Measurements from ENCODE around the gene VAV2.

Gene VAV2

GRCh38 chr9:133935328-133936005, 56.7 kb downstream of the VAV2 start:
- H3K4me3 ChIP-seq (ENCODE audit: low read depth, low read length) = no peak overlapping the region
- no peaks in the 10 kb centered on the region for H3K9me3 ChIP-seq (ENCODE audit: control insufficient read depth, insufficient read depth, low read length)
- peaks cover 13% of the 10 kb centered on the region for H3K36me3 ChIP-seq (ENCODE audit: control insufficient read depth, insufficient read depth, low read length)
- H3K27ac ChIP-seq (ENCODE audit: low read depth, low read length) = no peak overlapping the region
- no peak overlapping the region for H3K9ac ChIP-seq (ENCODE audit: low read depth, low read length)
- H3K4me1 ChIP-seq (ENCODE audit: control insufficient read depth, insufficient read depth, low read length) = no peaks in the 10 kb centered on the region
- H3K27me3 ChIP-seq (ENCODE audit: control insufficient read depth, insufficient read depth, low read length) = no peaks in the 10 kb centered on the region

GRCh38 chr9:133934482-133935232, 57.5 kb downstream of the VAV2 start:
- no peaks in the 10 kb centered on the region for H3K9me3 ChIP-seq (ENCODE audit: control insufficient read depth, insufficient read depth, low read length)
- H3K4me3 ChIP-seq (ENCODE audit: low read depth, low read length) = no peak overlapping the region
- no peak overlapping the region for H3K9ac ChIP-seq (ENCODE audit: low read depth, low read length)
- H3K4me1 ChIP-seq (ENCODE audit: control insufficient read depth, insufficient read depth, low read length) = no peaks in the 10 kb centered on the region
- H3K27me3 ChIP-seq (ENCODE audit: control insufficient read depth, insufficient read depth, low read length) = no peaks in the 10 kb centered on the region
- no peak overlapping the region for H3K27ac ChIP-seq (ENCODE audit: low read depth, low read length)
- peaks cover 13% of the 10 kb centered on the region for H3K36me3 ChIP-seq (ENCODE audit: control insufficient read depth, insufficient read depth, low read length)

- H3K4me3 ChIP-seq (ENCODE audit: low read depth, low read length) = no peak overlapping the region
- H3K4me1 ChIP-seq (ENCODE audit: control insufficient read depth, insufficient read depth, low read length) = no peaks in the 10 kb centered on the region
- peaks cover 13% of the 10 kb centered on the region for H3K36me3 ChIP-seq (ENCODE audit: control insufficient read depth, insufficient read depth, low read length)
- no peak overlapping the region for H3K9ac ChIP-seq (ENCODE audit: low read depth, low read length)
- H3K27ac ChIP-seq (ENCODE audit: low read depth, low read length) = no peak overlapping the region
- no peaks in the 10 kb centered on the region for H3K9me3 ChIP-seq (ENCODE audit: control insufficient read depth, insufficient read depth, low read length)
- no peaks in the 10 kb centered on the region for H3K27me3 ChIP-seq (ENCODE audit: control insufficient read depth, insufficient read depth, low read length)
Observed at GRCh38 chr9:133933426-133934026, 58.6 kb downstream of the VAV2 start.

- no peaks in the 10 kb centered on the region for H3K9me3 ChIP-seq (ENCODE audit: control insufficient read depth, insufficient read depth, low read length)
- no peak overlapping the region for H3K4me3 ChIP-seq (ENCODE audit: low read depth, low read length)
- H3K36me3 ChIP-seq (ENCODE audit: control insufficient read depth, insufficient read depth, low read length) = peaks cover 10% of the 10 kb centered on the region
- no peaks in the 10 kb centered on the region for H3K27me3 ChIP-seq (ENCODE audit: control insufficient read depth, insufficient read depth, low read length)
- H3K27ac ChIP-seq (ENCODE audit: low read depth, low read length) = no peak overlapping the region
- H3K4me1 ChIP-seq (ENCODE audit: control insufficient read depth, insufficient read depth, low read length) = no peaks in the 10 kb centered on the region
- H3K9ac ChIP-seq (ENCODE audit: low read depth, low read length) = no peak overlapping the region
Observed at GRCh38 chr9:133932633-133933032, 59.5 kb downstream of the VAV2 start.

GRCh38 chr9:133932181-133932580, 59.9 kb downstream of the VAV2 start:
- Histone ChIP-seq H3K4me1 (ENCODE audit: control insufficient read depth, insufficient read depth, low read length) (no peaks in the 10 kb centered on the region), H3K9me3 (ENCODE audit: control insufficient read depth, insufficient read depth, low read length) (no peaks in the 10 kb centered on the region), H3K27ac (ENCODE audit: low read depth, low read length) (no peak overlapping the region), H3K9ac (ENCODE audit: low read depth, low read length) (no peak overlapping the region), H3K4me3 (ENCODE audit: low read depth, low read length) (no peak overlapping the region), H3K27me3 (ENCODE audit: control insufficient read depth, insufficient read depth, low read length) (no peaks in the 10 kb centered on the region), H3K36me3 (ENCODE audit: control insufficient read depth, insufficient read depth, low read length) (peaks cover 6% of the 10 kb centered on the region)

GRCh38 chr9:133930682-133931485, 61.2 kb downstream of the VAV2 start:
- H3K27me3 ChIP-seq (ENCODE audit: control insufficient read depth, insufficient read depth, low read length) = no peaks in the 10 kb centered on the region
- H3K4me1 ChIP-seq (ENCODE audit: control insufficient read depth, insufficient read depth, low read length) = no peaks in the 10 kb centered on the region
- H3K36me3 ChIP-seq (ENCODE audit: control insufficient read depth, insufficient read depth, low read length) = no peaks in the 10 kb centered on the region
- H3K27ac ChIP-seq (ENCODE audit: low read depth, low read length) = no peak overlapping the region
- H3K4me3 ChIP-seq (ENCODE audit: low read depth, low read length) = no peak overlapping the region
- H3K9ac ChIP-seq (ENCODE audit: low read depth, low read length) = no peak overlapping the region
- H3K9me3 ChIP-seq (ENCODE audit: control insufficient read depth, insufficient read depth, low read length) = no peaks in the 10 kb centered on the region

- H3K36me3 ChIP-seq (ENCODE audit: control insufficient read depth, insufficient read depth, low read length) = no peaks in the 10 kb centered on the region
- no peaks in the 10 kb centered on the region for H3K4me1 ChIP-seq (ENCODE audit: control insufficient read depth, insufficient read depth, low read length)
- no peak overlapping the region for H3K9ac ChIP-seq (ENCODE audit: low read depth, low read length)
- no peak overlapping the region for H3K4me3 ChIP-seq (ENCODE audit: low read depth, low read length)
- H3K27ac ChIP-seq (ENCODE audit: low read depth, low read length) = no peak overlapping the region
- no peaks in the 10 kb centered on the region for H3K9me3 ChIP-seq (ENCODE audit: control insufficient read depth, insufficient read depth, low read length)
- H3K27me3 ChIP-seq (ENCODE audit: control insufficient read depth, insufficient read depth, low read length) = no peaks in the 10 kb centered on the region
Observed at GRCh38 chr9:133930046-133930681, 62.0 kb downstream of the VAV2 start.

- Histone ChIP-seq H3K27me3 (ENCODE audit: control insufficient read depth, insufficient read depth, low read length) (no peaks in the 10 kb centered on the region), H3K4me3 (ENCODE audit: low read depth, low read length) (no peak overlapping the region), H3K9me3 (ENCODE audit: control insufficient read depth, insufficient read depth, low read length) (no peaks in the 10 kb centered on the region), H3K36me3 (ENCODE audit: control insufficient read depth, insufficient read depth, low read length) (no peaks in the 10 kb centered on the region), H3K9ac (ENCODE audit: low read depth, low read length) (no peak overlapping the region), H3K27ac (ENCODE audit: low read depth, low read length) (no peak overlapping the region), H3K4me1 (ENCODE audit: control insufficient read depth, insufficient read depth, low read length) (no peaks in the 10 kb centered on the region)
Observed at GRCh38 chr9:133929599-133929998, 62.5 kb downstream of the VAV2 start.

GRCh38 chr9:133928248-133928764, 63.8 kb downstream of the VAV2 start:
- H3K27me3 ChIP-seq (ENCODE audit: control insufficient read depth, insufficient read depth, low read length) = no peaks in the 10 kb centered on the region
- H3K9me3 ChIP-seq (ENCODE audit: control insufficient read depth, insufficient read depth, low read length) = no peaks in the 10 kb centered on the region
- no peak overlapping the region for H3K4me3 ChIP-seq (ENCODE audit: low read depth, low read length)
- H3K4me1 ChIP-seq (ENCODE audit: control insufficient read depth, insufficient read depth, low read length) = no peaks in the 10 kb centered on the region
- no peak overlapping the region for H3K9ac ChIP-seq (ENCODE audit: low read depth, low read length)
- H3K36me3 ChIP-seq (ENCODE audit: control insufficient read depth, insufficient read depth, low read length) = no peaks in the 10 kb centered on the region
- H3K27ac ChIP-seq (ENCODE audit: low read depth, low read length) = no peak overlapping the region

GRCh38 chr9:133927041-133927440, 65.1 kb downstream of the VAV2 start:
- H3K4me3 ChIP-seq (ENCODE audit: low read depth, low read length) = no peak overlapping the region

More at GRCh38 chr9:133927041-133927440, 65.1 kb downstream of the VAV2 start:
- Histone ChIP-seq H3K9ac (ENCODE audit: low read depth, low read length) (no peak overlapping the region), H3K9me3 (ENCODE audit: control insufficient read depth, insufficient read depth, low read length) (no peaks in the 10 kb centered on the region), H3K27me3 (ENCODE audit: control insufficient read depth, insufficient read depth, low read length) (no peaks in the 10 kb centered on the region), H3K4me1 (ENCODE audit: control insufficient read depth, insufficient read depth, low read length) (no peaks in the 10 kb centered on the region), H3K36me3 (ENCODE audit: control insufficient read depth, insufficient read depth, low read length) (no peaks in the 10 kb centered on the region), H3K27ac (ENCODE audit: low read depth, low read length) (no peak overlapping the region)

Data from HUES48 (cell line).